Thoracic aorta (tissue), 2 donors: ENCODE measurements around the gene CREB5. TPM values are rescaled to one million over a fixed set of nuclear protein-coding genes. Genes with fewer than 3 reads are reported as not detected.

Source experiments
- ATAC-seq: fragments of 150-250 bp; one replicate; pipeline ENCODE4 v1.8.0; 2017; ENCODE audit warnings: low read depth; ENCODE audit not compliant: insufficient number of reproducible peaks, low FRiP score
- DNase-seq: peaks from one replicate; pipeline ENCODE4 v3.0.0-alpha.2; 2020; ENCODE audit warnings: low spot score
- H3K27ac ChIP-seq, 2 donors: fragments of 200-600 bp; sonication (generic); 1 replicate in 1 of 2; 2 replicates in 1 of 2; pipeline ENCODE4 v1.5.1; 2016; ENCODE audit warnings: mild to moderate bottlenecking in 2 of 2, moderate library complexity in 2 of 2
- H3K27me3 ChIP-seq: fragments of 200-600 bp; sonication (generic); replicated peaks from 2 replicates; pipeline ENCODE4 v1.6.0; 2016; ENCODE audit warnings: mild to moderate bottlenecking; ENCODE audit not compliant: insufficient read depth
- H3K36me3 ChIP-seq: fragments of 200-600 bp; sonication (generic); one replicate; pipeline ENCODE4 v1.5.1; 2016
- H3K4me1 ChIP-seq, 2 donors: fragments of 200-600 bp; sonication (generic); 1 replicate in 1 of 2; 2 replicates in 1 of 2; pipeline versions ENCODE4 v1.5.1 to v1.6.0; 2016; ENCODE audit warnings: low read depth in 2 of 2, mild to moderate bottlenecking in 1 of 2; ENCODE audit not compliant: control insufficient read depth in 1 of 2
- H3K4me3 ChIP-seq: fragments of 200-600 bp; sonication (generic); 2 replicates; pipeline ENCODE4 v1.5.1; 2016; ENCODE audit warnings: mild to moderate bottlenecking
- H3K9me3 ChIP-seq: fragments of 200-600 bp; sonication (generic); 2 replicates; pipeline ENCODE4 v1.5.1; 2016
- total RNA-seq, 2 donors: library from RNA; depleted of rRNA; stranded (reverse); fragments of >200 nt; gene quantifications; one replicate each; pipeline versions ENCODE4 v1.1.0 to v1.2.3, GENCODE V29; 2016
- TF ChIP-seq, protein P1 (sequence below): fragments of 200-600 bp; sonication (generic); IDR thresholded peaks from one replicate; pipeline ENCODE4 v1.5.1; 2019; ENCODE audit warnings: antibody characterized with exemption

The CREB5 gene
- total RNA-seq, 2 donors from 2014 or later, result 44.4 to 49.1 TPM

GRCh38 chr7:28793381-28794085 lies 381.2 kb downstream of the CREB5 start:
- no peak overlapping the region for H3K4me3 ChIP-seq
- H3K27ac ChIP-seq, result no peak overlapping the region
- H3K27me3 ChIP-seq, result no peaks in the 10 kb centered on the region
- peaks cover 0 to 3% of the 10 kb centered on the region in 2 donors for H3K4me1 ChIP-seq
- H3K36me3 ChIP-seq, result no peaks in the 10 kb centered on the region
- no peaks in the 10 kb centered on the region for H3K9me3 ChIP-seq
- ATAC-seq (no peak), DNase-seq (no peak)
- TF ChIP-seq, protein P1, sequence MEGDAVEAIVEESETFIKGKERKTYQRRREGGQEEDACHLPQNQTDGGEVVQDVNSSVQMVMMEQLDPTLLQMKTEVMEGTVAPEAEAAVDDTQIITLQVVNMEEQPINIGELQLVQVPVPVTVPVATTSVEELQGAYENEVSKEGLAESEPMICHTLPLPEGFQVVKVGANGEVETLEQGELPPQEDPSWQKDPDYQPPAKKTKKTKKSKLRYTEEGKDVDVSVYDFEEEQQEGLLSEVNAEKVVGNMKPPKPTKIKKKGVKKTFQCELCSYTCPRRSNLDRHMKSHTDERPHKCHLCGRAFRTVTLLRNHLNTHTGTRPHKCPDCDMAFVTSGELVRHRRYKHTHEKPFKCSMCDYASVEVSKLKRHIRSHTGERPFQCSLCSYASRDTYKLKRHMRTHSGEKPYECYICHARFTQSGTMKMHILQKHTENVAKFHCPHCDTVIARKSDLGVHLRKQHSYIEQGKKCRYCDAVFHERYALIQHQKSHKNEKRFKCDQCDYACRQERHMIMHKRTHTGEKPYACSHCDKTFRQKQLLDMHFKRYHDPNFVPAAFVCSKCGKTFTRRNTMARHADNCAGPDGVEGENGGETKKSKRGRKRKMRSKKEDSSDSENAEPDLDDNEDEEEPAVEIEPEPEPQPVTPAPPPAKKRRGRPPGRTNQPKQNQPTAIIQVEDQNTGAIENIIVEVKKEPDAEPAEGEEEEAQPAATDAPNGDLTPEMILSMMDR, result no peak

GRCh38 chr7:28798274-28798673 lies 386.0 kb downstream of the CREB5 start:
- Histone ChIP-seq H3K36me3 (no peaks in the 10 kb centered on the region), H3K27ac (no peak overlapping the region), H3K9me3 (no peaks in the 10 kb centered on the region), H3K27me3 (no peaks in the 10 kb centered on the region), H3K4me3 (no peak overlapping the region), H3K4me1 (peaks cover 0 to 11% of the 10 kb centered on the region in 2 donors)
- ATAC-seq, result no peak
- no peak for DNase-seq
- TF ChIP-seq, protein P1, result no peak

DNA sequence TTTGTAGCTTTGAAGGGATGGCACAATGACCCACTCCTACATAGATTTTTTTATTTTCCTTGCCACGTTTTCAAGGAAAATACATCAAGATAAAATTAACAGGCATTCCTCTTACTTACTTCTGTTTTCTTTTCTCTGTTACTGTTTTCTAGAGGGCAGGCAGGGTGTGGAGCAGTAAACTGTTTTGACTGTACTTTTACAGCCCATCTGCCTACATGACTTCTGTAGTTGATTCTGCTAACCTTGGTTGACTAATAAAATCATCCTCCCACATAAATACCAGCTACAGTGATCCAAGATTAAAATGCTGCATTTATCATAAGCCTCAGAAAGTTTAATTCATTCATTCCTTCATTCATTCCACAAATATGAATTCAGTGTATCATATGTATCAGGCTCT lies 387.3 kb downstream of the CREB5 start:
- peaks cover 0 to 11% of the 10 kb centered on the region in 2 donors for H3K4me1 ChIP-seq
- no peak overlapping the region for H3K27ac ChIP-seq
- H3K9me3 ChIP-seq, result no peaks in the 10 kb centered on the region
- no peak for ATAC-seq
- H3K4me3 ChIP-seq, result no peak overlapping the region
- TF ChIP-seq, protein P1, result no peak
- H3K36me3 ChIP-seq, result peaks cover 5% of the 10 kb centered on the region
- no peaks in the 10 kb centered on the region for H3K27me3 ChIP-seq
- DNase-seq, result no peak

- ATAC-seq (no peak), DNase-seq (no peak)
- TF ChIP-seq, protein P1, result no peak
- Histone ChIP-seq H3K27ac (no peak overlapping the region), H3K36me3 (peaks cover 6% of the 10 kb centered on the region), H3K27me3 (no peaks in the 10 kb centered on the region), H3K9me3 (no peaks in the 10 kb centered on the region), H3K4me3 (no peak overlapping the region), H3K4me1 (peaks cover 0 to 11% of the 10 kb centered on the region in 2 donors)
Observed at GRCh38 chr7:28800150-28800549, 387.8 kb downstream of the CREB5 start.

DNA sequence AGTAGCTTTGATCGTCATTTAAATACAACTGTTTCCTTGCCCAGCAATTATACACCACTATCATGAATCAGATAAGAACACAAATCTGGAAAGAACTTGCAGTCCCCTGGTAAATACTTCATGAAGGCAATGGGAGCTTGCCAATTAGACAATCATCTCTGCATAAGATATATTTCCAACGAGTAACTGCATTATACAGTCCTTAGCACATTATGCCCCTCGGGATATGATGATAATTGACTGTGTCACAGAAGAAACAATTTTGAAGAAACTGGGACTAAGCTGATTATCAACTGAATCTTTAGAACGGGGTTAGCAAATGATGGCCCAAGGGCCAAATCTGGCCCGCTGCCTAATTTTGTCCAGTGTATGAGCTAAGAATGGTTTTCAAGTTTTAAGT lies 390.1 kb downstream of the CREB5 start:
- no peaks in the 10 kb centered on the region for H3K27me3 ChIP-seq
- no peak overlapping the region for H3K4me3 ChIP-seq
- TF ChIP-seq, protein P1, result no peak
- H3K9me3 ChIP-seq, result no peaks in the 10 kb centered on the region
- H3K27ac ChIP-seq, result no peak overlapping the region
- peaks cover 0 to 11% of the 10 kb centered on the region in 2 donors for H3K4me1 ChIP-seq
- H3K36me3 ChIP-seq, result peaks cover 6% of the 10 kb centered on the region
- ATAC-seq, result no peak
- no peak for DNase-seq
